ENCODE results near the gene ARID3B.
"Not testable (repeated sequence)": the region's sequence is repeated elsewhere in the genome, so short reads cannot be mapped to it uniquely, and the experiment has no call there.

ARID3B gene

DNA sequence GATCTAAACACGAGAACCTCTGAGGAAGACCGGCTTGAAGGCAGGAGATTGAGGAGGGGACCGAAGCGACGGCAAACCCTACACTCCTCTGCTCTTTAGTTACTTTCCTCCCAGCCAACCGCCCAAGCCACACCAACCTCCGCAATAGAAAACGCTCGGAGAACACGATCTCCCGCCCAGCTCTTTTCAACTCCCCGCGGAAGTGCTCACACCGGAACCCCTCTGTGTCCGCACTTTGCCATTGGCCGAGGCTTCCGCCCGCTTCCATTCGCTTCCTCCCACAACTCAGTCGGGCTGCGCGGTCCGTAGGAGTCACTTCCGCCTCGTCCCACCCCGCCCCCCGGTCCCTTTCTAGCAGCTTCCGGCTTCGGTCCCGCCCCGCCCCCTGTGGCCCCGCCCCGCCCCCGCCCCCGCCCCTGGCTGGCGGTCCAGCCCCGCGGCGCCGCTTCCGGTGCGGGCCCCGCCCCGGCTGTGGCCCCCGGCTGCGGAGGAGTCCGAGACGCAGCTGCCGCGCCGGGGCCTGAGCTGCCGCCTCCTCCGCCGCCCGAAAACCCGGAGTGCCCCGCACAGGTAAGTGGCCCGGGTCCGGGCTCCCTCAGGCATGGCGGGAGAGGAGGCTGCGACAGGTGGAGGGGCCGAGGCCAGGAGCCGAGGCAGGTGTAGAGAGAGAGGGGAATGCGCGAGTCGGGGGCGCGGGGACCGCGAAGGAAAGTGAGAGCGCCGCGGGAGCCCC, at the start of gene ARID3B:
Gene ARID3B (plus strand): TSS at position 460 of the 733 bp plus-strand sequence. CDS start 2,717 bp downstream, outside the sequence.
- in situ Hi-C loops (cut with MboI; ENCODE audit: low sequenced_read_pairs) = no loop called here

GRCh38 chr15:74496648-74497047, 44.4 kb upstream of the ARID3B start:
- in situ Hi-C loops (cut with MboI; ENCODE audit: low sequenced_read_pairs) = no loop called here

DNA sequence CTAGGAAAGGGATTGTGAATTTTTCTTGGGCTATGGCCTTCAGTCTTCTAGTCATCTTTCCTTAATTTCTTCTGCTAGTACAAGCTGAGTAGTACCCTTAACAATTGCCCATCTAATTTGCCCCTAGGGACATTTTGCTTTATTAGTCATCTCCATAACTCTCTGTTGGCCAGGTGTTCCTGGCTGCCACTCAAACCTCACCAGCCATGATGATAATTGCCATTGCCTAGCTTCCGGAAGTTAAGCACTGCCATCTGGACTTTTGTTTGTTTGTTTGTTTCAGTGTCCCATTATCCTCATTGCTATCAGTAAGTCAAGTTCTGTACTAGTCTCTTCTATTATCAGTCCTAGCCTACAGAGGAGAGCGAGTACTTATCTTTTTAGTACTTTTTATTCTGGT, 43.4 kb upstream of the ARID3B start:
- in situ Hi-C loops (cut with MboI; ENCODE audit: low sequenced_read_pairs) = no loop called here

- in situ Hi-C loops (cut with MboI; ENCODE audit: low sequenced_read_pairs) = no loop called here
Observed at GRCh38 chr15:74499366-74499765, 41.7 kb upstream of the ARID3B start.

GRCh38 chr15:74500401-74500800, 40.6 kb upstream of the ARID3B start:
- in situ Hi-C loops (cut with MboI; ENCODE audit: low sequenced_read_pairs) = no loop called here

DNA sequence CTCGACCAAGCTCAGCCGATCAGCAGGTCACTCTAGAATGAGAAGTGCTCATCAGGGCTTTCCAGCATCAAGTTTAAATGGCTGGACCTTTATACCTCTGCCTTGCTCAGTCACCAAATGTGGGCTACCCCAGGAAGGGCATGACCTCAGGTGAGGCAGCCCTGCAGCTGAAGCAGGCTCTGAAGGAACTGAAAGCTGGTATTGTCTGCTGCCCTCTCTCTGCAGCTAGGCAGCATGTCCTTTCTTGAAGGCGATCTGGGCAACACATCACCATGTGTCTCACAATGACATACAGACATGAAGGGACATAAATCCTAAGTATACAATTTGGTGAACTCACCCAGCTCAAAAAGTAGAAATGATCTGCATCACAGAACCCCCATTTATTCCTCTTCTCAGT, 38.7 kb upstream of the ARID3B start:
- in situ Hi-C loops (cut with MboI; ENCODE audit: low sequenced_read_pairs) = no loop called here

DNA sequence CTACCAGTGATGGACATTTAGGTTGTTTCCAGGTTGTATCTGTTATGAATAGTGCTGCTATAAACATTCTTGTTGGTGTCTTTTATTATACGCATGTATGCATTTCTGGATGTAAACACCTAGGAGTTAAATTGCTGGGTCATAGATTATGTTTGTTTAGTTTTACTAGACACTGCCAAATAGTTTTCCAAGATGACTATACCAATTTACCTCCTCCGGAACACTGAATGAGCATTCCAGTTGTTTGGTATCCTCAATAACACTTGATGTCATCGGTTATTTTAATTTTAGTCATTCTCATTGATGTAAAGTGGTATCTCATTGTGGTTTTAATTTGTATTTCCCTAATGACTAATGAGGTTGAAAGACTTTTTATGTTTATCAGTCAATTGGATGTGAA, 36.6 kb upstream of the ARID3B start:
- in situ Hi-C loops (cut with MboI; ENCODE audit: low sequenced_read_pairs) = no loop called here

DNA sequence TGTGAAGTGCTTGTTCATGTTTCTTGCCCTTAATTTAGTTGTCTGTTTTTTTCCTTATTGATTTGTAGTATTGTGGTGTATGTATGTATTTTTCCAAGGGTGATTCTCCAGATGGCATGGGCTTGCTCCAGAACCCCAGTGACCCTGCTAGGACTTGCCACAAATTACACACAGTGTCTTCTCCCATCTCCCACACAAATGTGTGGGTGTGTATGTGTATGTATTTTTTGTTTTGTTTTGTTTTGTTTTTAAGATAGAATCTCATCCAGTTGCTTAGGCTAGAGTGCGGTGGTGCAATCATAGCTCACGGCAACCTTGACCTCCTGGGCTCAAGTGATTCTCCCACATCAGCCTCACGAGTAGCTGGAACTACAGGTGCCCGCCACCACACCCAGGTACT, 36.2 kb upstream of the ARID3B start:
- in situ Hi-C loops (cut with MboI; ENCODE audit: low sequenced_read_pairs) = no loop called here

DNA sequence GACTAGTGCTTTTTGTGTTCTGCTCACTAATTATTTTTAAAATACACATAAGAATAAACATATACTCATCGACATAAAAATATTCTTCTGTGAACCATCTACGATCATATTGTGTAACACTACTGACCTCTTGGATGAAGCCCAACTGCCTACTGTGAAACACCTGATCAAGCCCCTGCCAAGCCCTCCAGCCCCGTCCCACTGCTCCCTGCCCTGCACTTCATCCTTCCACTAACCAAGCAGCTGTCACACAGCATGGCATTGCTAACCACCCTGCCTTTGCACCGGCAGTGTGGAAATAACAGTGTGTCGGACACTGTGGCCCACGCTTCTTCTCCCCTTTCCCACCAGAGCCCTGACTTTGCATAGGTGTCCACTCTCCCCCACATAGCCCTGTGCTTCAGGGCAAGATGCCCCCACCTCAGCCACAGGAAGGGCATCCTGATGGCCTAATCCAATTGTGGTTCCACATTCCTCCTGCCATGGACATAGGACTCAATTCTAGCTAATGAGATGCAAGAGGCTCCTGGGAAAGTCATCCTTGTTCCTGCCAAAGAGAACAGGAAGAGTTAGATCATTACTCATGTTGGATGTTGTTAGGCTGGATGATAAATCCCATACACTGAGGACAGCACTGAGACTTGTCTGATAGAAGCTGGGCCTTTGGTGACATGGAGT, 35.0 kb upstream of the ARID3B start:
- in situ Hi-C loops (cut with MboI; ENCODE audit: low sequenced_read_pairs) = no loop called here

GRCh38 chr15:74506515-74506840, 34.5 kb upstream of the ARID3B start:
- in situ Hi-C loops (cut with MboI; ENCODE audit: low sequenced_read_pairs) = no loop called here

- in situ Hi-C loops (cut with MboI; ENCODE audit: low sequenced_read_pairs) = no loop called here
Observed at GRCh38 chr15:74511583-74511982, 29.4 kb upstream of the ARID3B start.

- in situ Hi-C loops (cut with MboI; ENCODE audit: low sequenced_read_pairs) = not testable (repeated sequence)
Observed at GRCh38 chr15:74514059-74514458, 27.0 kb upstream of the ARID3B start.

GRCh38 chr15:74517096-74517495, 23.9 kb upstream of the ARID3B start:
- in situ Hi-C loops (cut with MboI; ENCODE audit: low sequenced_read_pairs) = no loop called here

DNA sequence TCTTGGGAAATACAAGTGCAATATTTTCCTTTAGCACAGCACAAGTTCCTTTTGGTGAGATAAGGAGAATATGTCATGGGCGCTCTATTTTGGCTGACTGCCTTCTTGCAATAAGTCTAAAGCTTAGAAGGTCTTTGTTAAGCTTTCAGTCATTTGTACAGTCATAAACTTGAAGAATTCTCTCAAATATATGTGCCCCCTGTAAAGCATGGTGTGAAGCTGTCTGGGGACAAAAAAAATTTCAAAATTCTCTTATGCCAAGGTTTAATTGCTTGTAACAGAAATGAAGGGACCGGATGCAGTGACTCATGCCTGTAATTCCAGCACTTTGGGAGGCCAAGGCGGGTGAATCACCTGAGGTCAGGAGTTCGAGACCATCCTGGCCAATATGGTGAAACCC, 21.7 kb upstream of the ARID3B start:
- in situ Hi-C loops (cut with MboI; ENCODE audit: low sequenced_read_pairs) = no loop called here

- in situ Hi-C loops (cut with MboI; ENCODE audit: low sequenced_read_pairs) = no loop called here
Observed at GRCh38 chr15:74520407-74520806, 20.6 kb upstream of the ARID3B start.

GRCh38 chr15:74523982-74524381, 17.0 kb upstream of the ARID3B start:
- in situ Hi-C loops (cut with MboI; ENCODE audit: low sequenced_read_pairs) = no loop called here

DNA sequence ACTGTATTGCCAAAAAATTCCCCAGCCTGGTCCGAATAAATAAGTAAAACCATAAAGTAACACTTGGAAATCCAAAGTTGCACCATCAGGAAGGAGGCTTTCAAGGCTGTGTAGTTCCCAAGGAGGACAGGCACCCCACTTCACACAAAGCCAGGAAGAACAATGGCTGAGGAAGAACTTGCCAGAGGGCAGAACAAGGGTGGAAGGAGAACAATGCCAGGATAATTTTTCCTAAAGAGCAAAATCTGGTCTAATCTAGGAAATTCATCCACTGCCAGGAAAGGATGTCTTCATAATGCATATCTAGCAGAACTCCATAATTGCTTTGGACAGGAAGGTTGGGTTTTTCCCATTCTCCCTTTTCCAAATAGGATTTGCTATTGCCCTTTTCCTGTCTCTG, 15.7 kb upstream of the ARID3B start:
- in situ Hi-C loops (cut with MboI; ENCODE audit: low sequenced_read_pairs) = no loop called here

- in situ Hi-C loops (cut with MboI; ENCODE audit: low sequenced_read_pairs) = no loop called here
Observed at GRCh38 chr15:74525945-74526344, 15.1 kb upstream of the ARID3B start.

DNA sequence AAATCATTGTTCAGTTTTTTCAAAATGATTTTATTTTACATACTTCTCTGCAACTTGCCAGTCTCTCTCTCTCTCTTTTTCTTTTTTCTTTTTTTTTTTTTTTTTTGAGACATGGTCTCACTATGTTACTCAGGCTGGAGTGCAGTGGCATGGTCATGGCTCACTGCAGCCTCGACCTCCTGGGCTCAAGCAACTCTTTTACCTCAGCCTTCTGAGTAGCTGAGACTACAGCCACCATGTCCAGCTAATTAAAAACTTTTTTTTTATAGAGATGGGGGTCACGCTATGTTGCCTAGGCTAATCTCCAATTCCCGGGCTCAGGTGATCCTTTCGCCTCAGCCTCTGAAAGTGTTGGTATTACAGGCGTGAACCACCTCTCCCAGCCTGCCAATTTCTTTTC, 12.1 kb upstream of the ARID3B start:
- in situ Hi-C loops (cut with MboI; ENCODE audit: low sequenced_read_pairs) = no loop called here

DNA sequence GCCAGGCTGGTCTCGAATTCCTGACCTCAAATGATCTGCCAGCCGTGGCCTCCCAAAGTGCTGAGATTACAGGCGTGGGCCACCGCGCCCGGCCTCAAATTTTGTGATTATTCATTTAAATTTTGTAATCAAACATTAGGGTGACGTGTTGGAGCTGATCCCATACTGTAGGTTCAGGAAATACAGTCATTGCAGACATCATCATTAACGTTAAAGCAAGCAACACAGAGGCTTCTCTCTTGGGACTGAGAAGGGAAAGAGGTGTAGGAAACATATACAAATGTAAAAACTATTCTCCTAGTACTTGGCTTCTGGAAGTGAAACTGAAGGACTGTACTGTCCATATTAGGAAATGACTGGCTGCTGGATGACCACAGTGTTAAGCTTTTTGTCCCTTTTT, 11.1 kb upstream of the ARID3B start:
- in situ Hi-C loops (cut with MboI; ENCODE audit: low sequenced_read_pairs) = no loop called here

DNA sequence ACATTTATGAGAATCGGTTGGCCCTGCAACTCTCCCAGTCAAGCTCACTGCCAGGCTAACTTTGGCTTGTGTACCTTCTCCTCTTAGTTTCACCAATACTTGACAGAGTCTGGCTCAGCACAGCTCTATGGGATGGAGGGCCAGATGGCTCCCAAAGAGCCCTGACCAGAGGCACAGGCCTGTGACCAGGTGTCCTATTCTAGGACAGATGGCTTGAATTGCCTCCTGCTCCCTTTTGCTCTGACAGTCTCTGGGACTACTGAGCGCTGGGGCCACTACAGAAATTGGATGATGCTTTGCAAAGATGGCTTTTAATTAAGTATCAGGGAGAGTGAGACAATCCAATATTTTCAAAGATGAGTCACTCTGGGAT, 10.3 kb upstream of the ARID3B start:
- in situ Hi-C loops (cut with MboI; ENCODE audit: low sequenced_read_pairs) = no loop called here

GRCh38 chr15:74531144-74531811, 9.7 kb upstream of the ARID3B start:
- in situ Hi-C loops (cut with MboI; ENCODE audit: low sequenced_read_pairs) = no loop called here
